Esophagus mucosa (tissue), 1 donor: ENCODE results near the gene AMMECR1L. TPM values are rescaled to one million over a fixed set of nuclear protein-coding genes. Genes with fewer than 3 reads are reported as not detected.
"Not testable (repeated sequence)": the region's sequence is repeated elsewhere in the genome, so short reads cannot be mapped to it uniquely, and the experiment has no call there.

Experiments used
- ATAC-seq: fragments of 200-7000 bp; cut with Tn5 transposase; one replicate; pipeline ENCODE4 v1.9.1; 2020
- total RNA-seq: library from RNA; stranded (reverse); gene quantifications from one replicate; pipeline ENCODE4 v1.2.4, GENCODE V29; 2023
- donor health status: DM: yes; HTN: yes; CAD: no.

AMMECR1L gene
- total RNA-seq = 8.5 TPM

- ATAC-seq = peak; percentile 98
Observed at GRCh38 chr2:127885780-127886592, at the start of gene AMMECR1L. Gene AMMECR1L (minus strand): TSS chr2:127885956. CDS start chr2:127874234, 11,722 bp downstream.

- ATAC-seq = no peak
Observed at GRCh38 chr2:127935337-127935736, 49.6 kb upstream of the AMMECR1L start.

GRCh38 chr2:127932199-127932876 lies 46.6 kb upstream of the AMMECR1L start:
- peak; percentile 58 for ATAC-seq

GRCh38 chr2:127929449-127929848 lies 43.7 kb upstream of the AMMECR1L start:
- no peak for ATAC-seq

GRCh38 chr2:127927384-127927783 lies 41.6 kb upstream of the AMMECR1L start:
- no peak for ATAC-seq

GRCh38 chr2:127917916-127918315 lies 32.2 kb upstream of the AMMECR1L start:
- ATAC-seq = no peak

- no peak for ATAC-seq
Observed at GRCh38 chr2:127913808-127914457, 28.2 kb upstream of the AMMECR1L start.

GRCh38 chr2:127911737-127912136 lies 26.0 kb upstream of the AMMECR1L start:
- no peak for ATAC-seq

GRCh38 chr2:127910415-127910814 lies 24.7 kb upstream of the AMMECR1L start:
- ATAC-seq = no peak

- peak; percentile 41 for ATAC-seq
Observed at GRCh38 chr2:127909019-127909418, 23.3 kb upstream of the AMMECR1L start.

GRCh38 chr2:127907733-127908400 lies 22.1 kb upstream of the AMMECR1L start:
- not testable (repeated sequence) for ATAC-seq

- no peak for ATAC-seq
Observed at GRCh38 chr2:127906206-127906926, 20.6 kb upstream of the AMMECR1L start.

GRCh38 chr2:127901339-127902056 lies 15.7 kb upstream of the AMMECR1L start:
- ATAC-seq = no peak

GRCh38 chr2:127897531-127898211 lies 11.9 kb upstream of the AMMECR1L start:
- ATAC-seq = no peak

- no peak for ATAC-seq
Observed at GRCh38 chr2:127893494-127893893, 7.7 kb upstream of the AMMECR1L start.

GRCh38 chr2:127893033-127893432 lies 7.3 kb upstream of the AMMECR1L start:
- no peak for ATAC-seq

GRCh38 chr2:127891811-127892210 lies 6.1 kb upstream of the AMMECR1L start:
- ATAC-seq = no peak

GRCh38 chr2:127890756-127891155 lies 5.0 kb upstream of the AMMECR1L start:
- ATAC-seq = not testable (repeated sequence)

- ATAC-seq = no peak
Observed at GRCh38 chr2:127888772-127889171, 3.0 kb upstream of the AMMECR1L start.

- ATAC-seq = no peak
Observed at GRCh38 chr2:127887776-127888130, 2.0 kb upstream of the AMMECR1L start.
